ENCODE data around the gene LRRN1.
A peak's percentile ranks its signal among the peaks of the same experiment; 100 is the strongest.

Gene LRRN1
- total RNA-seq, result 1.4 to 8.2 reads per million in 2 donors

DNA sequence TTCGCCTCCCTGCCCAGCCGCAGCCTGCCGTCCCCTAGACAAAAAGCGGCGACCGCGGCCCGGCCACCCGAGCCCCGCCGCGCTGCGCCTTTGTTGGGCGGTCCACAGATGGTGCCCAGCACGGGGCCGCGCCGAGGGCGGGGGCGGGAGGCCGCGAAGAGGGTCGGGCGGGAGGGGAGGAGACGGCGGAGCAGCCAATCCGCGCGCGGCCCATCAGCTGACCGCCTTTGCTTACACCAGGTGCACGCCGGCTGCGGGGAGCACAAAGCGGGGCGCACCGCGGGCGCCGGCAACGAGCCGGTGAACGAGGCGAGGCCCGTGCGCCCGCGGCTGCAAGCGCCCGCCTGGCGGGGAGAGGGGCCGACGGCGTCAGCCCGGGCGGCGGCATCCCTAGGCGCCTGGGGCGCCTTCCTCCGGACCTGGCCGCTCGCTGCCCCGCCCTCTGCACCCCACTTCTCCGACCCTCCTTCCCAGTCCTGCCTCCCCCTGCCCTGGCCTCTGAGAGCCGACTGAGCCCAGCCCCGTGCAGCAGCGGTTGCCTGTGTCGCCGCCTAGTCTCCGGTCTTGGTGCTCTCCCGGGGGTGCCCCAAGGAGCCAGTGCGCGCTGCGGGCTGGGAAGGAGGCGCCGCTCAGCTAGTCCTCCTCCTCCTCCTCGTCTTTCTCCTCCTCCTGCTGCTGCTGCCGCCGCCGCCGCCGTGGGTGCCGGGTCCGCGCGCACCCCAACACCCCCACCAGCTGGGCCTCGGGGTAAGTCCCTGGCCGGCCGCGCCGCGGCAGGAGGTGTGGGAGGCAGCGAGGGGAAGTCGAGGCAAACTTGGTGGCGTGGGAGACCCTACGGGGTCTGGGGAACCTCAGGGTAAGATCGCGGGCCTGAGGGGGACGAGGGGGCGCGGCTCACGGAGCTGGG is at the start of gene LRRN1:
Gene LRRN1 (plus strand): TSS at position 259 of the 907 bp plus-strand sequence. CDS start 45,211 bp downstream, outside the sequence.
- peak; percentile 14 for DNase-seq

DNA sequence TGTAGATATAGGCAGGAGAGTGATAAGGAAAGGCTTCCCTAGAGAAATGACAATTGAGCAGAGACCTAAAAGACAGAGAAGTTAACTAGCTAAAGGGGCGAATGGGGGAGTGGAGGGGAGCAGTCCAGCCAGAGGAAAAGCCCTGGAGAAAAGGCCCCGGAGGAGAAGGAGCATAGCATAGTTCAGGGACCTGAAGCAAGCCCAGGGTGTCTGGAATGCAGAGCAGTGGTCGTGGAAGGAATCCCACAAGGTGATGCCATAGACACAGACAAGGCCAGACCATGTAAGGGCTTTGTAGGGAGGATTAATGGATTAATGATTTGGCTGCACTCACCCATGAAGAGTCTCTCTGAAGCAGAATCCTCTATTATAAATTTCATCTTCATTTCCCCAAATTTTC is 45.8 kb upstream of the LRRN1 start:
- no peak for DNase-seq

DNA sequence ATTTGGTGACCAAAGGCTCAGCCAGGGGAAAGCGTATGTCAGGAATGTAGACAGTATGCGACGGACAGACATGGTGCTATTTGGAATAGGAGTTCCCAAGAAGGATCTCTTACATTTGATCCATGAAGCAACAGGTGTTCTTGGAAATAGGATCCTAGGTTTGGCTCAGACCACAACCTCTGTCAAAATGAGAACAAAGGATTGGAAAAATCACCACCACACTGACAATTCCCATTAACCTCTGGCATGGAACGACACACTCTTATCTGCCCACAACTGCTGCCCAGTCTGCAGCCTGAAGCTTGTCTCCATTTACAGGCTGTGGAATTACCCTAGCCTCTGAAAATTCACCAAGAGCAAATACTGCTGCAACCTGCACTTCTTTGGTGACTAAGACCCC is 33.6 kb upstream of the LRRN1 start:
- DNase-seq, result no peak

DNA sequence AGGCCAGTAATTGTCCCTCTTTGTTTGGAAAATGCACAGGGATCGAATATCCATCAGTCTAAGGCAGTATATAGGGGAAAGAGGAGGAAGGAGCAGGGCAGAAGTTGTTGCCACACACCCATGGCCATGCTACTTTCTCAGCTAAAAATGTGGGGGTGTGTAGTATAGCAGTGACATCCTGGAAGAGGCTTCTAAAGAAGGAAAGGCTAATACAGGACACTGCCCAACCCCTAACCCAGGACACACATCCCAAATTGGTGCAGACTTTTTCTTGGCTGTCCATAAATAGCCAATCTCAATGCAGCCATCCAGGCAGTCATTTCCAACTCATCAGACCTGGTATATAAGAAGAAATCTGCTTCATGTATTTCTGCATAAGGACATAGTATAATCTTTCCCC is 33.1 kb upstream of the LRRN1 start:
- no peak for DNase-seq

DNA sequence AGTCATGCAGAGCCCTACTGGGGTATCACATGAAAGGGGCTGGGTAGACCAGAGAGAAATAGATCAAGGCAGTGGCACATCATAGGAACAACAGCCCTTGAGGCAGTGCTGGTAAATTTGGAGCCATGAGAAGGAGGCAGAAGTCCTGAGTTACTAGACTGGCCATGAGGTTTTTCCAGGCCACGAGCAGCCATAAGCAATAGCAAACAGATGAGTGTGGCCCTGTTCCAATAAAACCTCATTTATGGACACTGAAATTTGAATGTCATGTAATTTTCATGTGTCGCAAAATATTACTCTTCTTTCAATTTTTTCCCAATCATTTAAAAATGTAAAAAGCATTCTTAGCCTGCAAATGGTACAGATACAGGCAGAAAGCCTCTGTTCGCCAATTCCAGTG is 28.1 kb upstream of the LRRN1 start:
- DNase-seq, result no peak

DNA sequence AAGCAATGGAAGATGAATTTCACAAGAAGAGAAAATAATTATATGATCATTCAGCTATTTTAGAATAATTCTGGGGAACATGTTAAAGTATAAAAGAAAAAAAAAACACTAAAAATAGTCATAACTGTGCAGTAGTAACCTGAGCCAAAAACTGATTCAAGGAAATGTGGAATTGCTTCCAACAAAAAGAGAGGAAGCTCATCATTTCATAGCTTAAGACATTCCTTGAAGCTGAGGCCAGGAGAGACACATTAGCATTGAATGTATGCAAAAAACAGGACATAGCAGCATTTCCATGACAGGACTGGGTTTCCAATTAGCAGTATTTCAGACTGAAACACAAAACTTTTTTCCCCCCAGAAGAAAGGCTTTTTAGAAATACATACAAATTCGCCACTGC is 27.7 kb upstream of the LRRN1 start:
- no peak for DNase-seq

DNA sequence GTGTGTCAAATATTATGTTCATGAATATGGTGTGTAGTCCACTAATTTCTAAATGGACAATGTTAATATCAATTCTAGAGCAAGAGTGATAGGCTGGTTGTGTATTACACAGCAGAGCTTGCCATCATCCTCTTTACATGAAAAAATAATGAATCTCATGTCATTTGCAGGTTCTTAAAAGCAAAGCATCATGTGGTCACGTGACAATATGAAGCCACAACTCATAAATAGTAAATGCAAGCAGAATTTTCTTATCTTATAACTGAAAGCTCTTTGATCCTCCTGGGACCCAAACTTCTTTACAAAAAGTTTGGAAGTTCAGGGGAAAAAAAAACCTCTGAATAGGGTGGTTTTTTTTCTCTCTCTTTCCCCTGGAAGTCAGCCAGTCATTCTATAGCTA is 26.9 kb upstream of the LRRN1 start:
- DNase-seq, result no peak

DNA sequence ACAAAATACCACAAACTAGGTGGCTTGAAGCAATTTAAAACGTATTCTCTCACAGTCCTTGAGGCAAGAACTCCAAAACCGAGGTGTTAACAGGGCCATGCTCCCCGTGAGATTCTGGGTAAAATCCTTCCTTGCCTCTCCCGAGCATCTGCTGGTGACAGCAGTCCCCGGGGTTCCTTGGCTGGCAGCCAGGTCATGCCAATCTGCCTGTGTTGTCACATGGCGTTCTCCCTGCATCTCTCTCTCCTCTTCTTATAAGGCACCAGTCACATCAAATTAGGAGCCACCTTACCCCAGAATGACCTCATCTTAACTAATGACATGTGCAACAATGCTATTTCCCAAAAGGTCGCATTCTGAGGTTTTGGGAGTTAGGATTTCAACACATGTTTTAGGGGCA is 26.3 kb upstream of the LRRN1 start:
- DNase-seq, result no peak

DNA sequence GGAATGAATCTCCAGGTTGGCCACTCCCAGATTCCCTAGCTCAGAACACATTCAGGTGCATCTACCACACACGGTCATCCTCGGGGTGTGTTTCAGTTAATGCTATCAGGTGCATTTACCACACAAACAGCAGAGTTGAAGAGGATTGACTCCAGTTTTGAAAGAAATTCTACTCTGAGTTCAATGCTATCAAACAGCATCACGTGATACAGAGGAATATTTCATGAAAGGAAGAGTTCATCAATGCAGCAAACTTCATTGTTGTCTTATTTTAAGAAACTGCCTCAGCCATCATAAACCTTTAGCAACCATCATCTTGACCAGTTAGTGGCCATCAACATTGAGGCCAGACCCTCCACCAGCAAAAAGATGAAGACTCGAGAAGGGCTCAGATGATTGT is 22.6 kb upstream of the LRRN1 start:
- no peak for DNase-seq

DNA sequence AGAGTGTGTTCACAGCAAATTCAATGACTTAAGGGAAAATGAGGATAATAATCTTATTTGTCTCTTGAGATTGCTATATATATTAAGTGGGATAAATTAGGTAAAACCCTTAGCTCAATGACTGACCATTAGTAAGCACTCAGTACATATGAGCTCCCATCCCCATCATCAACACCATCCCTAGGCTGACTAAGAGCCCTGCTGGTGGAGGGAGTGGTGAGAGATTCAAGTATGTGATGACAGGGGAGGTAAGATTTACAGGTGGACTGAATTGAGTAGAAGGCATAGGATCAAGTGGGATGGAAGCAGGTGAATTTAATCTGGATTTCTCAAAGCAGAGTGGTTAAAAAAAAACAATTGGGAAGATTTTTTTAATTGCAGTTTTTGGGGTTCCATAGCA is 21.0 kb upstream of the LRRN1 start:
- no peak for DNase-seq

DNA sequence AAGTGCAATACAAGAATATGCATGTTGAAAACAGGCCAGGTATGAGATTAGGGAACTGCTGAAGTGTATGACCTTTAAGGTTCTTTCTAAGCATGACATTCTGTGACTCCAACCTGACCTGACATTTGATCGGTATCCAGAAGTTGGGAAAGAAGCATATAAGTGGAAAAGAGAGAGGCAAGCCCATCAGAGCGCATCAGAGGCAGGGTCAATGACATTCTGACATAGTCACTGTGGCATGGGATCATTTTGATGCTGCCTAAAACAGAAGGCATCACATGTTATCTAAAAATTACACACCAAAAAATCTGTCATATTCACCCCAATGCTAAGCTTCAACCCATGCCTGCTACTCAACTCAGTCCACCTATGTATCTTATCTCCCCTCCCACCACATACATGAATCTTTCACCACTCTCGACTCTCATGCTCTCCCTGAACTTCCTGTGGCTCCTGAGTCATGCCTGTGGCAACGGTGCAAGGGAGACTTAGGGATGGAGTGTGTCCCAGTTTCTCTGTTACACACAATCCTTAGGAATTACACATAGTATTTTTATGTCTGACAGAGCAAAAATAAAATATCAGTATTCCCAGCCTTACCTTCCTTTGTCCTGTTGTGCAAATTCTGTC is 20.5 kb upstream of the LRRN1 start:
- no peak for DNase-seq

DNA sequence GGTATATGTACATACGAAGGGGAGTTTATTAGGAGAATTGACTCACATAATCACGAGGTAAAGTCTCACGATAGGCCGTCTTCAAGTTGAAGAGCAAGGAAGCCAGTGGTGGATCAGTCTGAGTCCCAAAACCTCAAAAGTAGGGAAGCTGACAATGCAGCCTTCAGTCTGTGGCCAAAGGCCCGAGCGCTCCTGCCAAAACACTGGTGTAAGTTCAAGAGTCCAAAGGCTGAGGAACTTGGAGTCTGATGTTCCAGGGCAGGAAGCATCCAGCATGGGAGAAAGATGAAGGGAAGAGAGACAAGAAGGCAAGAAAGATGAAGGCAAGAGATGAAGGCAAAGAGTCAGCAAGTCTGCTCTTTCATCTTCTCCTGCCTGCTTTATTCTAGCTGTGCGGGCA is 16.8 kb upstream of the LRRN1 start:
- DNase-seq, result no peak

DNA sequence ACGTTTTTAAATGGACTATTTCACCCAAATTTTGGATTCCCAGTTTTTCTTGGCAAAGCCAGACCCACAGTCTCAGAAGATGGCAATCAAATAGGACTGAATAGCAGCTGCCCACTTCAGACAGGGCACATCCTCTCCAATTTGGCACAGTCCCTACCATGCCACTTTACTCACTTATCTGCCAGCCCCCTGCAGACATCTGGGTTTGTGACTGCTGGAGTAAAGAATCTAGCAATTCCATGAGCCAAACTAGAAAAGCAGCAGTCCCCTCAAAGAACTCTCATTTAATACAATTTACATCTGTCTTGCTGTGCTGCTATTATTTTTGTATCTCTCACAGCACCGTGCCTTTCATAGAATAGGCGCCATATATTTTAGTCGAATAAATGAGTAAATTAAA is 16.0 kb upstream of the LRRN1 start:
- DNase-seq, result no peak

DNA sequence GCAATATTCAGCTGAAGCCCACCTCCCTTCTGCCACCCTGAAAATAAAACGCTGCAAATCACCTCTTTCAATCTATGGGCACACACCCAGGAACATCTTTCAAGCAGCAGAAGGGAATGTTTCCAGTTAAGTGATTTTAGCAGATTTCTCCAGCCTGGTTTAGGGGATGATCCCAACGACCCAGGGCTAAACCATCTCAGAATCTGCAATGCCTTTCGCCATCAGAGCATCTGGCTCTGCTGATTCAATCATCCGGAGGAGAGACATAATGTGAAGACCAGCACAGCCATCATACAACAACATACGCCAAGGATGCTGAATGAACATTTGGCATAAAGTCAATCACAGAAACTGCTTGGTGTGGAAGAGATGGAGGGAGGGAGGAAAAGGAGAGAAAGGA is 15.5 kb upstream of the LRRN1 start:
- DNase-seq, result no peak

DNA sequence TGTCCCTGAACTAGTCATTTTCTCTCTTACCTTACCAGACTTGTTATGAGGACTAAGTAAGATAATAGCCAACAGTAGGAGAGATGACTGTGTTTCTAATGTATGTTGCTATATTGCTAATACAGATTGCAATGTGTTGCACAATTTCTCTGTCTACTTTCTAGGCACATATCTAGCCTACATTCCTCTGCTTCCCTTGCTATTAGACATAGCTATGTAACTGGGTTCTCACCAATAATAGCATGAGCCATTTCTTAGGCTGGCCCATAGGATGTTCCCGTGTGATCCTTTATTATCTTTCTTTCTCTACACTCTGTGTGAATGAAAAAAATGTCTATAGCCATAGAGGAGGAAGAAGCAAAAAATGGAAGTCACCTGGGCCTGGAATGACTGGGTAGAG is 6.8 kb upstream of the LRRN1 start:
- DNase-seq, result no peak

DNA sequence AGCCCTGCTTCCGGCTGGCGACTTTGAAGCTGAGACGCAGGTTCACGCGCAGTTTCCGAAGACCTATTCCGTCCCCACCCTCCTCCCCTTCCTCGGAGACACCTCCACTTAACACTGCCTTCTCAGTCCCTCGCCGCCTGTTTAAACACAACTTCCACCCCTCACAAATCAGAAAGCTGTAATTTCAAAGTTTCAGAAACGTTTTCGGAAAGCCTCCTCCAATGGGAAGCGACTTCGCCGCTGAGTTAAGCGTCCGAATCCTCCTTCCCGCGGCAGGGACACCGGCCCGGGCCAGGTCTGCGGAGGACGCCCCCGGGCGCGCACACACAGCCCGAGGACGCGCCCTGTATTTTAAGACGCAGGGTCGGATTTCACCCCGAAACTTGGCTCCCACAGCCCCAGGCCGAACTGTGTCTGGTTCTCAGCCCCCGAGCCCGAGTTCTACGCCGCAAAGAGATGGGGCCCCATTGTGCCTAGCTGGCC is 559 bp upstream of the LRRN1 start:
- no peak for DNase-seq

DNA sequence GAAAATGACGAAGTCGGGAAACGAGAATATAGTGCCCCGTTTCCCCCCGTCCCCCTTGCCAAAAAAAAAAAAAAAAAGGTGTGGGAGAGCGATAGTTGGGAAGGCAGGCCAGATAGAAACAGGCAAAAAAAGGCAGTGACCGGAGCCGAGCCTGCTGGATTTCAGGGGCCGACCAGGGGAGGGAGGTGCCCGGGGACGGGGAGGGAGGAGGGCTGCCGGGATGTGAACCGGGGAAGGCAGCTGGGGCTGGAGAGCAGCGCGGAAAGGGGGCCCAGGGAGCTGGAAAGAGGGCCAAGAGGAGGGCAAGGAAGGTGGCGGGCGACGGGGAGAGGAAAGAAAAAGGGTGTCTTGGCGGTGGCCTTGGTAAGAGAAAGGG is 837 bp downstream of the LRRN1 start:
- no peak for DNase-seq

DNA sequence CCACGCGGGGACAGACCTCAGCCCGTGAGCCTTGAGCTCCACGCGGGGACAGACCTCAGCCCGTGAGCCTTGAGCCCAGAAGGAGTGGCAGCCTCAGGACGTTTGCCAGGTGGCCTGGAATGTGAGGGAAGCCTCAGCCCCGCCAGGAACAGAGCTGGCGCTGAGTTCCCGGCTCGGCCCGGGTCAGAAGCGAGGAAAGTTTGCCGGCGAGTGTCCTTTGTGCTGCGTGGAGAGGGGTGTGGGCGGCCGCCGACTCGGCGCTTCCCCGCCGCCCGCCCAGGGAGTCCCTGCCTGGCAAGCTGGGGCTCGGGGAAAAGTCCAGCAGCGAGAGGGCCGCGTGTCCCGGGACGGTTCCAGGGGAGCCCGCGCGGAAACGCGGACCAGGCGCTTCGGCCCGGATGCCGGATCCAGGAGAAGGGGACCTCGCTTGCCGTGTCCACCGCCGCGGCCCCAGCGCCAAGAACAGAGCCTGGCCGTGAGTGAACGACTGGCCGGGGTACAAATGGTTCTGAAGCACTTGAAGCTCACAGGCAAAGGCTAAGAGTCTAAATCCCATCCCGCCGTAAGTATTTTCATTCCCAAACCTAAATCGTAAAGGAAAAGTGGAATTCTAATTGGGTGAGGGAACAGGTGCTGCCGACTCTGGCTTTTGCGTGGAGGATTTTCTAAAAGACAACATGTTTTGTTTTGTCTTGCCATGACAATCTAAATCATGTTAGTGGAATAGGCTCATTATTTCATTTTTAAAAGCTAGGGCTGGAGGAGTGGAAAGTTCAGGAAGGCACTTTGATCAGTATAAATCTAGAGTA is 1.7 kb downstream of the LRRN1 start:
- DNase-seq, result no peak

DNA sequence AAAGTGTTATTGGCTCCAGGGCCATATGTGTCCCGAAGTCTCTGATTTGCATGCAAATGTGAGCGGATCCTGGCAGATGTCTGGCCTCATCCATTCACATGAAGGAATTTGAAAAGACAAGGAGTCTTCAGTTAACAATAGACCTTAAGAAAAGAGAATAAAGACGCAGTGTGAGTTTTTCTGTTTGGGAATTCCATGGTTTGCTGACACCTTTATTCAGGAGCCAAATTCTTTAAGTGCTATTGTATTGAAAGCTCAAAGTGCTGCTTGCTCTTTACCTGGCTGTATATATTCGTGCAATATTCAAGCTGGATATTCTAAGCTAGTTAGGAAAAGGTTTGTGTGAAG is 2.2 kb downstream of the LRRN1 start:
- DNase-seq, result no peak

DNA sequence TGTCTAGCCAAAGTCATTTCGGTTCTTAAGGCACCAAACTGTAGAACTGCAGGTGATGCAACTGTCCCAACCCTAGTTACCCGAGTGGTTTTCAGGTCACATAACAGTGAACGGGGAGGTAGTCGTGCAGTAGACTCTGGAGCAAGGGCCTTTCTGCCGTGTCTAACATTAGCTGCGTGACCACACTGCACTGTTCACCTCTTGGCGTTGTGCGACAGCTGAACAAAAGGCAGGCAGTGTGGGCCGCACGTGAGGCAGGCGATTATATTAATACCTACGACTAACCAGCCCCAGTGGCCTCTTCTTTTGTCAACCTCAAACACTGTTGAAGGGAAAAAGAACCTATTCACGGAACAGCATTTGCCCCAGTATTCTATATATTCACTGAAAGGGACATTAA is 2.8 kb downstream of the LRRN1 start:
- DNase-seq, result no peak

DNA sequence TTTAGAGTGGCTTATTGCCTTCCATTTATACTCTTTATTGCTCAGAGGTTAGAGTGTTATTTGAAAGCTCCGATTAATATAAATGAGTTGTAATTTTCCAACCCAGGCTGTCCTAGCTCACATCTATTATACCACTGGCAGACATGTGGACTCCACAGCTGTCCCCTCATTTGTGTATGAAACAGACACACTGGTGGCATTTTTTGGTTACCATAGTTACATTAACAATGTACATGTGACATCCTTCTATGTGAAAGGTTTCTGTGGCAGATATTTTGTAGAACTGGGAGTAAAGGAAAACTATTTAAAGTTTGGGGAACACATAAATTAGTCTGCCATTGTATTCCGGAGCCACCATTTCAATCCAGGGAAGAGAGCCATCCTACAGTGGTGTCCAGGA is 5.3 kb downstream of the LRRN1 start:
- DNase-seq, result no peak

DNA sequence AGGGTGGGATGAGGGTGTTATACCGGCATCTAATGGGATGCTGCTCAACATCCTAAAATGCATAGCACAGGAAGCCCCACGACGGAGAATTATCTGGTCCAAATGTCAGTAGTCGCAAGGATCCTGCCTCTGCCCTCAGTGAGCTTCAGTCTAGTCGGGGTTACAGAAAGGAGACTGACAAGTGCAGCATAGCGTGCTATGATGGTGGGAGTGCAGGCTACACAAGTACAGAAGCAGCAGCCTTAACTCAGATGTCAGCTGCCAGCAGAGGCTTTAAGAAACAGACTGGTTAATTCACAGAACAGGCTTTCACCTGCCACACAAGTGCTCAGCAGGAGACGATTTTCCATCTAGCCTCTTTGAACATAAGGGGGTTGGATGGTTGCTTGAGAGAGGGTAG is 6.9 kb downstream of the LRRN1 start:
- no peak for DNase-seq

DNA sequence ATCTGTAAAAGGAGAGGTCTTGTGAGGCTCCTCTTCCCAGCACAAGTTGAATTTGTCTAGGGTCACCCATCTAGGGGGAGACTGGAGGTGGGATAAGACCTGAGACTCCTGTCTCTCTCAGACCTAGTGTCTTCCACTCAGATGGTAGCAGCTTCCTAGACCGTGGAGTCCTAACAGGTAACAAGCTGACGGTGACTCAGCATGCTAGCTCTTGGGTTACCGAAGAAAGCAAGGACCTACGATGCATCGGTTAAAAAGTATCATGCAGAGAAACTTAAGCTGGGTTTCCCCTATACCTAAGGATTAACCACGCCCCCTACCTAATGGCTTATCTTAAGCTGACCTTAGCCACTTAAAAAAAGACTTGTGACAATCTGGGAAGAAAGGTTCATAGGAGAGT is 7.6 kb downstream of the LRRN1 start:
- no peak for DNase-seq

DNA sequence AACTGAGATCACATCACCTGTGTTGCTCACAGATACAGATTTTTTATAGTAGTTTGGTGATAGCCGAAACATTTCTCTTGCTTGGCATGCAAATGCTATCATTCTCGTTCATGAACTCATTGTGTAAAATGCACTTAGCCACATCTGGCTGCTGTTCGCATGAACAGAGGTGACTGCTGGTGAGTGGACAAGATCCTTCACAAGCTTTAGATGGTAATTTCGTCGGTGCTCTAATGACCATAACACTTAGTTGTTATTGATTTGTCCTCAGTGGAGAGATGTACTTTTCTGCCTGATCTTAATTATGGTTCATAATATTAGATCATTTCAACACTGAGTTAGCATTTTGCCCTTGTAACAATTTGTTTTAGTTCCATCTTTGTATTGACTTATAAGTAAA is 13.8 kb downstream of the LRRN1 start:
- no peak for DNase-seq
